GM12865 (cell line): ENCODE data around the gene JARID2.
"Not testable (repeated sequence)": the region's sequence is repeated elsewhere in the genome, so short reads cannot be mapped to it uniquely, and the experiment has no call there.

Source experiments
- DNase-seq: peaks from one replicate; pipeline ENCODE4 v3.0.0; 2010; ENCODE audit warnings: low read depth
- H3K4me3 ChIP-seq: 2 replicates; pipeline ENCODE4 v1.5.1; 2011; ENCODE audit warnings: mild to moderate bottlenecking, low read depth, low read length, control low read depth
- CTCF ChIP-seq: IDR thresholded peaks from 2 replicates; pipeline ENCODE4 v1.5.1; 2011; ENCODE audit warnings: low read length, control low read depth, low read depth, inconsistent platforms; ENCODE audit not compliant: insufficient read depth; ENCODE audit errors: missing control alignments

JARID2 gene

GRCh38 chr6:15534974-15535373 lies 289.1 kb downstream of the JARID2 start:
- no peak for DNase-seq
- no peak for TF ChIP-seq CTCF

GRCh38 chr6:15535495-15536197 lies 289.8 kb downstream of the JARID2 start:
- no peak for DNase-seq
- H3K4me3 ChIP-seq: no peak overlapping the region
- no peak for TF ChIP-seq CTCF

More at GRCh38 chr6:15534974-15535373, 289.1 kb downstream of the JARID2 start:
- H3K4me3 ChIP-seq: no peak overlapping the region

- no peak for DNase-seq
- TF ChIP-seq CTCF: no peak
- H3K4me3 ChIP-seq: no peak overlapping the region
Measured at GRCh38 chr6:15536198-15536955, 290.5 kb downstream of the JARID2 start.

- TF ChIP-seq CTCF: no peak
- no peak overlapping the region for H3K4me3 ChIP-seq
- DNase-seq: no peak
Measured at GRCh38 chr6:15538106-15538505, 292.2 kb downstream of the JARID2 start.

- no peak overlapping the region for H3K4me3 ChIP-seq
- no peak for TF ChIP-seq CTCF
- no peak for DNase-seq
Measured at GRCh38 chr6:15538766-15539495, 293.1 kb downstream of the JARID2 start.

- H3K4me3 ChIP-seq: no peak overlapping the region
- TF ChIP-seq CTCF: no peak
- no peak for DNase-seq
Measured at GRCh38 chr6:15539722-15540270, 293.9 kb downstream of the JARID2 start.

GRCh38 chr6:15543332-15543917 lies 297.6 kb downstream of the JARID2 start:
- not testable (repeated sequence) for DNase-seq, H3K4me3 ChIP-seq
